Fibroblast of skin of abdomen (primary cell): ENCODE results near the gene ADGRE2.
"Not testable (repeated sequence)": the region's sequence is repeated elsewhere in the genome, so short reads cannot be mapped to it uniquely, and the experiment has no call there.

ENCODE experiments used
- DNase-seq: peaks from one replicate; pipeline ENCODE4 v3.0.0-alpha.2; 2013

The ADGRE2 gene

GRCh38 chr19:14779151-14779550, 791 bp upstream of the ADGRE2 start:
- DNase-seq, result no peak

GRCh38 chr19:14777645-14778044, 715 bp downstream of the ADGRE2 start:
- DNase-seq, result not testable (repeated sequence)

GRCh38 chr19:14775869-14776586, 2.3 kb downstream of the ADGRE2 start:
- DNase-seq, result no peak

DNA sequence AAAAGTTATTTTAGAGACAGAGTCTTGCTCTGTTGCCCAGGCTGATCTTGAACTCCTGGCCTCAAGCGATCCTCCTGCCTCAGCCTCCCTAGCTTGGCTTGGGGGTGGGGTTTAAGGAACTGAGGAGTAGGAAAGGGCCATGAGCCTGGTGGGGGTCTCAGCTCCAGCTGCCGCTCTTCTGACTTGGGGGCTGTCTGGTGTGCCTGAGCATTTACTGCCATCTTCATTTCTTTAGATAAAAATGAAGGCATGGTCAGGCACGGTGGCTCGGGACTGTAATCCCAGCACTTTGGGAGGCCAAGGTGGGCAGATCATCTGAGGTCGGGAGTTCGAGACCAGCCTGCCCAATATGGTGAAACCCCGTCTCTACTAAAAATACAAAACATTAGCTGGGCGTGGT, 3.0 kb downstream of the ADGRE2 start:
- not testable (repeated sequence) for DNase-seq

DNA sequence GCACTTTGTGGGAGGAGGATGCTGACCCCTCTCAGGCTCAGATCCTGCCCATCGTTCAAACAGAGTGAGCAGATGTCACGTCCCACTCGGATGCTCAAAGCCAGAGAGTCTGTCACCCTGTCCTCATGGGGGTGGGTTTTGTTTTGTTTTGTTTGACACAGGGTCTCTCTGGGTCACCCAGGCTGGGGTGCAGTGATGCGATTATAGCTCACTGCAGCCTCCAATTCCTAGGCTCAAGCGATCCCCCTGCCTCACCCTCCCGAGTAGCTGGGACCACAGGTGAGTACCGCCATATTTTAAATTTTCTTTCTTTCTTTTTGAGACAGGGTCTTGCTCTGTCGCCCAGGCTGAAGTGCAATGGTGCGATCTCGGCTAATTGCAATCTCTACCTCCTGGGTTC, 4.0 kb downstream of the ADGRE2 start:
- no peak for DNase-seq

GRCh38 chr19:14773722-14774121, 4.6 kb downstream of the ADGRE2 start:
- DNase-seq, result not testable (repeated sequence)

DNA sequence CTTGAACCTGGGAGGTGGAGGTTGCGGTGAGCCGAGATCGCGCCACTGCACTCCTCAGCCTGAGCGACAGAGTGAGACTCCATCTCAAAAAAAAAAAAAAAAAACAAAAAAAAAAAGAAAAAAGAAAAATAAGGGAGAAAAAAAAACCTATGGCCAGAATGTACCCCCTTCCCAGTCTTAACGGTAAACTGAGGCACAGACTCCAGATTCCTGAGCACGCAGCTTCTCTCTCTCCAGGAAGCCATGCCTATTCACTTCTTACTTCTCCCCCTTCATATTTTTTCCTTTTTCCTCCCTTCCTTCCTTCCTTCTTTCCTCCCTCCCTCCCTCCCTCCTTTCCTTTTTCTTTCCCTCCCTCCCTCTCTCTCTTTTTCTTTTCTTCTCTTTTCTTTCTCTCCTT, 5.4 kb downstream of the ADGRE2 start:
- DNase-seq, result no peak

DNA sequence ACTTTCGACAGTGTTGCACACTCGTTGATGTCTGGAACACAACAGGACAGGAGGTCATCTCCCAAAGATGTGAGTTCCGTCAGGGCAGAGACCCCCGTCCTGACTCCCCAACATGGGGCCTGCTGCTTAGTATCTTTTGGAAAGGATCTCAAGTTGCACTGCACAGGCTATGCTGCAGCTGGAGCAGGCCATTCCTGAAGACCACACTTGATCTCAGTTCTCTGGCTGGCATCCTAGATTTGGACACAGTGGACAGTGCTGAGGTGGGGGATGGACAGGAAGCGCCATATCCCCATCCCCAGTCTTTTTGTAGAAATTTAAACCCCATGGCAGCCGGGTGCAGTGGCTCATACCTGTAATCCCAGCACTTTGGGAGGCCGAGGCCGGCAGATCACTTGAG, 5.9 kb downstream of the ADGRE2 start:
- DNase-seq, result no peak

- no peak for DNase-seq
Observed at GRCh38 chr19:14770944-14771839, 7.2 kb downstream of the ADGRE2 start.

DNA sequence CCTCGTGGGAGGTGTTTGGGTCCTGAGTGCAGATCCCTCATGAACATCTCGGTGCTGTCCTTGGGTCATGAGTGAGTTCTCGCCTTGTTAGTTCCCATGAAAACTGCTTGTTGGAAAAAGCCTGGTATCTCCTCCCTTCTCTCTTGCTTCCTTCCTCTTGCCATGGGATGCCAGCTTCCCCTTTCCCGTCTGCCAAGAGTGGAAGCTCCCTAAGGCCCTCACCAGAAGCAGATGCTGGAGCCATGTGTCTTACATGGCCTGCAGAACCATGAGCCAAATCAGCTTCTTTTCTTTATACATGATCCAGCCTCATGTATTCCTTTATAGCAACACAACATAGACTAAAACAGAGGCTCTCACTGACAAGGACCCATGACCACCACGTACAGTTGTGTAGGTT, 8.2 kb downstream of the ADGRE2 start:
- DNase-seq, result no peak

- DNase-seq, result no peak
Observed at GRCh38 chr19:14769201-14769600, 9.2 kb downstream of the ADGRE2 start.

DNA sequence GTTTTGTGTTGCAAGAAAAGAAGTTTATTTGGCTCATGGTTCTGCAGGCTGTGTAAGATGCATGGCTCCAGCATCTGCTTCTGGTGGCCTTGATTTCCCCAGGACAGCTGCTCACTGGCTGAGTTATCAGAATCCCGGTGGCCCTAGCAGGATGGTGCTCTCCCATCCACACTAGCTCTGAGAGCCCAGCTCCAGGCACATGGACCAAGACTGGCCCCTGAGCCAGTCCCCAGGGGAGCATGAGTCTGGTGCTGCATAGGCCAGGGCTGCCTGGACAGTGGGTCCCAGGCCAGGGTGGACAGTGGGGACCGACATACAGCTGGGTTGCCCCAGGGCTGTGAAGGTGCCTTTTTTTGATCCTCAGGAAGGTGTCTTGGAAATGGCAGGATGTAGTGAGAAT, 10.4 kb downstream of the ADGRE2 start:
- DNase-seq, result no peak

DNA sequence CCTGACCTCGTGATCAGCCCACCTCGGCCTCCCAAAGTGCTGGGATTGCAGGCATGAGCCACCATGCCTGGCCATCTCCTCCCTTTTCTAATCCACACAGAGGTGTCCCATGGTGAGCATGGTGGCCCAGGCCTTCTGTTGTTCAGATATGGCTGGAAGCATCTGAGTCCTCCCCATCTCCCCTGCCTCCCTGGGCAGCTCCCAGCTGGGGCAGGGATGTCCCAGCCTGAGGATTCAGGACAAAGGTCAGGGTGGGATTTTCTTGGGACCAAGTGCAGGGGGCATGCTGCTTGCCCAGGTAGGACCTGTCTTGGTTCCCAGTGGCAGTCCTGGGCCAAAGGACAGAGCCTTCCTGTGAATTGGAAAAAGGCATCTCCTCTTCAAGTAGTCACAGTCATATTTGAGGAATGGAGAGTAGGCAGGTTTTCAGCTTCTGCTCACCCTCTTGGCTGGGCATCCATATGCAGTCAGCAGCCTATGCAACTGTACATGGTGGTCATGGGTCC, 10.8 kb downstream of the ADGRE2 start:
- no peak for DNase-seq

DNA sequence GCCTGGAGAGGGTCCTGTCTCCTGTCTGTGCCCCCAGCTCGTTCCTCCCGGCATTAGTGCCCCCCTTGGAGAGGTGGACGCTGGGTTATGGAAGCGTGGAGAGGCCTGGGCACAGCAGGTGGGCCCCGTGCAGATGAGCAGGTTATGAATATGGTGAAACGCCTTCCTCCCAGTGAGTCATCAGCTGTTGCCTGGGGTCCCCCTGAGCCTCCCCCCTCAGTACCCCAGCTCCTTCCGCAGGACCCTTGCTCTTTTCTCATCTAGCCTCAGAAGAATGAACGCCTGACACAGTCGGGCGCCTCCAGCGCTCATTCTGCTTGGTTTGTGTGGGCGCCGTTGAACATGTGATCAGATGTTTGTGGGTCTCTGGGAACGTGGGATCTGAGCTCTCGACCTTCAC, 12.5 kb downstream of the ADGRE2 start:
- not testable (repeated sequence) for DNase-seq

DNA sequence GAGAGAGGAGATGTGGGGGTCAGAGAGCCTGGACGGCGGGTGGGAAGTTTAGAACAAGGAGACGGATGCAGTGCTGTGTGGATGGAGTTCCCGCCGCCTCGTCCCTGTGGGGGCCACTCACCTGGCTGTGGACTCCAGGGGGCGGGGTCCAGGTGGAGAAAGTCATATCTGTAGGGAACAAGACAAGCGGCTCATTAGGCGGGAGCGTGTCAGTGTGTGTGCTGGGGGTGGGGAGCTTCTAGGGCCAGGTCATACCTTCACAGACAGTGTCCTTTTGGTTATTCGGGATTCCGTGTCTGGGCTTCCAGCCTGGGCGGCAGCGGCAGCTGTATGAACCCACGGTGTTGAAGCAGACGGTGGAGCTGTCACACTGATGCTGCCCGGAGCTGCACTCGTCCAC, 13.0 kb downstream of the ADGRE2 start:
- not testable (repeated sequence) for DNase-seq

- no peak for DNase-seq
Observed at GRCh38 chr19:14764401-14764800, 14.0 kb downstream of the ADGRE2 start.

DNA sequence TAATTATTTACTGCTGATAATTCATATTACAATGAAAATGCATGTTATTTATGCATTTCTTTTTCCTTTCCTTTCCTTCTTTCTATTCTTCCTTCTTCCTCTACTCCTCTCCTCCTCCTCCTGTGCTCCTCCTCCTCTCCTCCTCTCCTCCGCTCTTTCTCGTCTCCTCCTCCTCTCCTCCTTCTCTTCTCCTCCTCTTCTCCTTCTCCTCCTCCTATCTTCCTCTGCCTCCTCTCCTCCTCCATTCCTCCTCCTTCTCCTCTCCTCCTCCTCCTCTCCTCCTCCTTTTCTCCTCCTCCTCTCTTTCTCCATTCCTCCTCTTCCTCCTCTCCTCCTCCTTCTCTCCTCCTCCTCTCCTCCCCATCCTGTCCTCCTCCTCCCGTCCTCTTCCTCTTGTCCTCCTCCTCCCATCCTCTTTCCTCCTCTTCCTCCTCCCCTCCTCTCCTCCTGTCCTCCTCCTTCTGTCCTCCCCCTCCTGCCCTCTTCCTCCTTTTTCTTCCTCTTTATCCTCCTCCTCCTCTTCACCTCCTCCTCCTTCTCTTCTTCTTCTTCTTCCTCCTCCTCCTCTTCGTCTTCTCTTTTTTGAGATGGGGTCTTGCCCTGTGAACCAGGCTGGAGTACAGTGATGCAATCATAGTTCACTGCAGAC, 14.7 kb downstream of the ADGRE2 start:
- no peak for DNase-seq

DNA sequence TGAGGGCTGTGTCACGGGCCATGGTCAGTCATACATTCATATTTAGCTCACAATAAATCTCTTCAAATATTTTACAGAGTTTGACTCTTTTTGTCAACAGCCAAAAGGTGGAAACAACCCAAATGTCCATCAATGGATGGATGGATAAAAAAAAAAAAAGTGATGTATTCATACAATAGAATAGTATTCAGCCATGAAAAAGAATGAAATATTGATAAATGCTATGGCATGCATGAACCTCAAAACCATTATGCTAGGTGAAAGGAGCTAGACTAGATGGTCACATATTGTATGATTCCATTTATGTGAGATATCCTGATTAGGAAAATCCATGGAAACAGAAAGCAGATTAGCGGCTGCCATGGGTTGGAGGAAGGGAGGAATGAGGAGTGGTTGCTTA, 16.2 kb downstream of the ADGRE2 start:
- DNase-seq, result no peak

DNA sequence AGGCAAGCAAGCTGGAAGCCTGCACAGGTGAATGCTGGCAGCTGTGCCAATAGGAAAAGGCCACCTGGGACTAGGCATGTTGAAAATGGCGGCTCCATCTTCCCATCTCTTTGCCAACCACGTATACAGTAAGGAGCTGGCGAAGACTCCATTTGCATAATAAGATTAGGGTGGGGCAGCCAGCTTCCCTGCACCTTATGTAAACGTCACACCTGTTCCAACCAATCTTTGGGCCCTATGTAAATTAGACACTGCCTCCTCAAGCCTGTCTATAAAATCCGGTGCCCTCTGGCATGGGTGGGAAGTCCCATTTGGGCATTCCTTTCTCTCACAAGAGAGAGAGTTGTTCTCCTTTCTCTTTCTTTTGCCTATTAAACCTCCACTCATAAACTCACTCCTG, 16.8 kb downstream of the ADGRE2 start:
- DNase-seq, result no peak

- DNase-seq, result no peak
Observed at GRCh38 chr19:14758816-14759215, 19.5 kb downstream of the ADGRE2 start.

- no peak for DNase-seq
Observed at GRCh38 chr19:14748601-14749000, 29.8 kb downstream of the ADGRE2 start.

DNA sequence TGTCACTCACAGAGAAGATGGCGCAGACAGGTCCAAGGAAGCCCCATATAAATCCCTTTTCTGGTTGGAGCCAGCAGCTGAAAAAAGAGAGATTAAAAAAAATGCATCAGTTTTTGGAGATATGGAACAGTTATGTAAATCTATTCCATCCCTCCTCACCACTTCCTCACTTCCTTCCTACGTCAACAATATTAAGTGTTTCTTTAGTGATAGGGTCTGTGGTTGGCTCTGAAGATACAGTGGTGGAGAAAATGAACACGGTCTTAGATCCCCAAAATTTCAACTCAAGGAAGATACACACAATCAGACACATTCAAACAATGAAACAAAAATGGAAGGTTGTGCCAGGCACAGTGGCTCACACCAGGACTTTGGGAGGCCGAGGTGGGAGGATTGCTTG, 31.5 kb downstream of the ADGRE2 start:
- no peak for DNase-seq

DNA sequence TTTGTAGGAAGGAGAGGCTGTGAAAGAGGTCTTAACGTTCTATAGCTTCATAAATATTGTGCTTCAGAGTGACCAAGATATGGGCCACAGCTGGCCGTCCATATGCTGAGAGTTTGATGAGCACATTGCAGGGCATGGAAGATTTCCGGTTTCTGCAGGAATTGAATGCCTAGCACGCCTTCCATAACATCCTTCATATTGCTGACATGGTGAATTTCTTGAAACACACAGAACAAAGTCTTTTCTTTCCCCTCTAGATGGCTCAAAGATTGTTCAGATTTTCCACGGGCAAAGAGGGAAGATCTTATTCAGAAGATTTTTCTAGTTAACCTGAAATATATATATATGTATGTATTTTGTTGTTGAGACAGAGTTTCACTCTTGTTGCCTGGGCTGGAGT, 42.4 kb downstream of the ADGRE2 start:
- DNase-seq, result no peak
